ENCODE measurements around the gene BCAR3.

The BCAR3 gene

GRCh38 chr1:93541045-93541444, 140.6 kb downstream of the BCAR3 start:
- no peak overlapping the region for H3K27ac ChIP-seq
- H3K4me3 ChIP-seq = no peak overlapping the region

DNA sequence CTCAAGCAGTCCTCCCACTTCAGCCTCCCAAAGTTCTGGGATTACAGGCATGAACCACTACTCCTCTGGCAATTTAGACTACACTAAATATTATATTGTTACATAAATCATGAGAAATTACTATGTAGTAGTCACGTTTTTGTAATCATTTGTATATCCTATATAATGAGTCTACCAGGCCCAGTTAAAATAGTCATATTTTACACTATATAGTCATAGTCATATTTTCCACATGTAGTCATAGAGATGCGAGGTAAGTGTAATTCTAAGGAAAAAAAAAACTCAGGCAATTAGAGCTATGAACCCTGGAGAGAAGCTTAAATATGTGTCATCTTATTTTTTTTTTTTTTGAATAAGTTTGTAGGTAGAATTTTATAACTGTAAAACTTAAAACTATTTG, 143.7 kb downstream of the BCAR3 start:
- no peak overlapping the region for H3K4me3 ChIP-seq
- H3K27ac ChIP-seq = no peak overlapping the region

- no peak overlapping the region for H3K27ac ChIP-seq
- no peak overlapping the region for H3K4me3 ChIP-seq
These were observed 144.2 kb downstream of the BCAR3 start for GRCh38 chr1:93537396-93537795.

DNA sequence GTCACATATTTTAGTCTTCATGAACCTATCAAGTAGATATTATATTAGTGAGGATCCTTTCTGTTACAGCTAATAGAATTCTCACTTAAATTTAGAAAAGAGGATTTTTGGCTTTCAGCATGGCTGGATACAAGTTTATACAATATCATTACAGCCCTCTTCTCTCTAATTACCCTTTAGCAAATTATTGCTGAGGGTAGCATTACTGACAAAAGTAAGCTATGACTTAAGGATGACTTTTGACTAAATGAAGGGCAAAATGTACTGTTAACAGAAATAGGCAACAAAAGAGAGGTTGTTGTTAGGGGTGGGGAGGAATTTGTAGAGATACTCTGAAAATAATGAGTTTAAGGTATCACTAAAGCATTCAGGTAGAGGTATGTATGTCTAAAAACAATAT, 148.0 kb downstream of the BCAR3 start:
- Histone ChIP-seq H3K27ac (no peak overlapping the region), H3K4me3 (no peak overlapping the region)

DNA sequence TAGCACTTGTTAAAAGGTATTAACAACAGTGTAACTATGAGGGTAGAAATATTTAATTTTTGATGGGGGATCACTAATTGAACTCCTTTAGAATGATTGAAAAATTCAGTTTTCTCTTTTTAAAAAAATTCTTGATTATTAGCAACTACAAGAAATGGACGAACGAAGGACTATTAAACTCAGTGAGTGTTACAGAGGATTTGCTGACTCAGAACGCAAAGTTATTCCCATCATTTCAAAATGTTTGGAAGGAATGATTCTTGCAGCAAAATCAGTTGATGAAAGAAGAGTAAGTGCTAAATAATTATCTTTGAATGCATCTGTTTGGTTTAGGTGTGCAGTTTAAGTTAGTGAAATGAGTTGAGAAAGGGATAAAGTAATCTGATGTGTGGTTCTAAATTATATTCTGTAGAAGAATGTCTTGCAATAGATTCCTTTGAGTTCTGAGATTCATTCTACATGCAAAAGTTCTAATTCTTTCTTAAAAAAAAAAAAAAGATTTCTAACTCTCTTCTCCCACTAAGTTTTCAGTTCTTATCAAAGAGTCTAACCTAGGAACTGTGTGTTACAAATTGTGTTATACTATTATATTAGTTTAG, 148.8 kb downstream of the BCAR3 start:
- Histone ChIP-seq H3K4me3 (no peak overlapping the region), H3K27ac (no peak overlapping the region)

GRCh38 chr1:93531193-93531592, 150.4 kb downstream of the BCAR3 start:
- Histone ChIP-seq H3K4me3 (no peak overlapping the region), H3K27ac (no peak overlapping the region)

DNA sequence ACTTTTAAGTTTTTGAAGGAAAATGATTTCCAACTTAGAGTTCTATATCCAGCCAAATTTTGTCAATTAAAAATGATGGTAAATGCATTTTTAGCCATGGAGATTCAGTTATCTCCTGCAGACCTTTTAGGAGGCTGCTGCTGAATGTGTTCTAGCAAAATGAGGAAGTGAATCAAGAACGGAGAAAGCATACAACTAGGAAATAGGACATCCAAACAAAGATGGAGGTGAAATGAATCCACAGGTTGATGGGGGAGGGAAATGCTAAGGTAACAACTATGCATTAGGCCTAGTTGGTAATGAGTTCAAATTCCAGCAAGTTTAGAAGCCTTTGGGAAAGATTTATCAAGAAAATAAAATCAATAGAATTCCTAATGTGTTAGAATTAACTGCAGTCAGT, 153.2 kb downstream of the BCAR3 start:
- Histone ChIP-seq H3K27ac (no peak overlapping the region), H3K4me3 (no peak overlapping the region)

DNA sequence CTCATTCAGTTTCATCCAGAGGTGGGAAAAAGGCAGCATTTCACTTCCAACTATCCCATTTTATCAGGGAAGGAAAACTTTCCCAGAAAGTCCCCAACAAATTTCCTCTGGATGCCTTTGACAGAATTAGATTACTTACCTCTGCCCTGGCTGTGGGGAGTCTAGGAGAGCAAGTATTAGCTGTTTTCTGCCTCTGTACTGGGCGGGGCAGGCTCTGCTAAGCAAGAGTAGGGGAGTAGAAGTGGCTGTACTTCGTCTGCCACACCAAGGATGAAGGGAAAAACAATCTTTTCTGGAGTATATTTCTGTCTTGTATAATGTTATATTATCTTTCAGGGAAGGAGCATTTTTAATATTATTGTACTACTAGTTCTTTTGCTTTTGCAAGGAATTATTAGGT, 155.2 kb downstream of the BCAR3 start:
- Histone ChIP-seq H3K4me3 (no peak overlapping the region), H3K27ac (peak overlapping the region in 1 of 21 experiments; percentile 27)

DNA sequence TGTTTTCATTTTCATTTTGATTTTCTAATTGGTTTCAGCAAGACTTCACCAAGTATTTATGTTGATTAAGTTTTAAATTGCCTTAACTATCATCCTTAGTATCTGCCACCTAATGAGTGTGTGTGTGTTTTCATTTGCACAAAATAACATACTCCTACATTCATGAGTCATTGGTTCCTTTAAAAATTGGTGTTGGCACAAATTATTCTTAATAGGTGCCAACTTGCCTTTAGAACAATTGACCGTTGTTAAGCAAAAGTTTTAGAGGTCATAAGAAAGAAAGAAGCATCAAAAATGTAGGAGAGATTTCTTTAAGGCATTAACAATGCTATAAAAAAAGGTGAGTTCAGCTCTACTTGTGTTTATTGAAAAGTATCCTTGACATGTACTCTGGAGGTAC, 156.2 kb downstream of the BCAR3 start:
- peak overlapping the region in 1 of 21 experiments; percentile 27 for H3K27ac ChIP-seq
- no peak overlapping the region for H3K4me3 ChIP-seq

DNA sequence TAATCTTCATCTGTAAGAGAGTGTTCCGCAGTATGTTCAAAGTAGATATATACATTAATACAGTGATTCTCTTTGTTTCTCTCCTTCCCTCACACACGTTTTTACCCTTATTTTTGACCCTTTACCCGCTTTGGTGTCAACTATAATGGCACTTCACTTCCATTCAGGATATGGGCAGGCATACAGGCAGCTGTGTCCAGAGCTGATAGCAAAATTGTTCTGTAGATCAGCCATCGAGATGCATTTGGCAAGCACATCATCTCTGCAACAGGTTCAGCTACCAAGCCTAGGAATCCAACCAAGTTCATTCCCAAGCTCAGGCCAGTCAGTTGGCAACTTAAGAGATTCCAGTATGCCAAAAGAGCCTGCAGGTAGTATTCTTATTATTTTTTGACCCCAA, 158.9 kb downstream of the BCAR3 start:
- Histone ChIP-seq H3K4me3 (no peak overlapping the region), H3K27ac (no peak overlapping the region)

DNA sequence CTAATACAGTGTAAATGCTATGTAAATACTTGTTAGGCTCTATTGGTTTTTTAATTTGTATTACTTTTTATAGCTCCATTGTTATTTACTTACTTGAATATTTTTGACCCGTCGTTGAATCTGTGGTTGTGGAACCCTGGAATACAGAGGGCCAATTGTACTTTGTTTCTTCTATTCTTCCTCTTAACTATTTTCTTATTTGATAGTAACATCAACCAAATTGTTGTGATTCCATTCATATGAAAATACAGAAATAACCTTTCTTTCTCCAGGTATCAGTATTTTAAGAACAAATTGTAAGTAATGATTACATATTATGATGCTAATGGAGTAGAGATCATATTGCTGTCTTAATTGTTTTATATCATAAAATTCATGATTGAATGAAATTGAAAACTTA, 160.0 kb downstream of the BCAR3 start:
- H3K4me3 ChIP-seq = no peak overlapping the region
- H3K27ac ChIP-seq = no peak overlapping the region

GRCh38 chr1:93519199-93519829, 162.3 kb downstream of the BCAR3 start:
- Histone ChIP-seq H3K27ac (no peak overlapping the region), H3K4me3 (no peak overlapping the region)

- Histone ChIP-seq H3K4me3 (no peak overlapping the region), H3K27ac (no peak overlapping the region)
These were observed 163.1 kb downstream of the BCAR3 start for GRCh38 chr1:93518516-93518915.

DNA sequence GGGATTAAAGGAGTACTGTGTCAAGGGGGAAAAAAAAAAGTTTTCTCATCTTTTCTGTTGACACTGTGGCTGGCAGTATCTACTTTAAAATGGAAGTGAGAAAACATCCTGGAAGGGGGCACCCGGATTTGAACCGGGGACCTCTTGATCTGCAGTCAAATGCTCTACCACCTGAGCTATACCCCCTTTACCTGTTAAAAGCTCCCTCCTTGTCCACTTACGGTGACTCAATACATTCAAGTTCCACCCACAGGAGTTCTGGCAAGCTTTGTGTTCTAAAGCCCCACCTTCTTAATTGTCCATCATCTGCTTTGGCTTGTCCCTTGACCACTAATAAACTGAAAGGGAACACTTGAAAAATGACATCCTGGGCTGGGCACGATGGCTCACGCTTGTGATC, 165.5 kb downstream of the BCAR3 start:
- no peak overlapping the region for H3K4me3 ChIP-seq
- H3K27ac ChIP-seq = no peak overlapping the region
